ENCODE data around the gene GAPVD1. TPM values are rescaled to one million over a fixed set of nuclear protein-coding genes. Genes with fewer than 3 reads are reported as not detected.

GAPVD1 gene
- total and polyA plus RNA-seq, 2 of the 8 experiments (the other 6 are each of a cell fraction or from before 2014, with no cell fraction given): 5.5 to 40.5 TPM

GRCh38 chr9:125325826-125326225 lies 64.2 kb downstream of the GAPVD1 start:
- WGBS, 2 experiments (ENCODE audit: extremely low coverage in 1 of 2, insufficient coverage in 1 of 2, insufficient read length in 1 of 2, insufficient replicate concordance in 2 of 2, low coverage in 1 of 2, low lambda C conversion rate in 2 of 2, missing lambda C conversion rate in 1 of 2): 95% methylated on average over 2 of the region's 2 CpGs; no CpG with 5 or more reads in 1 of the 2 experiments
- H3K4me1 ChIP-seq (replicated peaks in 1 of 4; ENCODE audit: control insufficient read depth in 3 of 4, insufficient read depth in 4 of 4, low read length in 3 of 4): no peaks in the 10 kb centered on the region
- no peak overlapping the region for H2BK15ac ChIP-seq (ENCODE audit: low read length)
- no peaks in the 10 kb centered on the region for H3K27me3 ChIP-seq (replicated peaks in 1 of 4; ENCODE audit: control insufficient read depth in 3 of 4, extremely low read depth in 1 of 4, insufficient read depth in 3 of 4, low read length in 3 of 4)
- no peak overlapping the region for H3K27ac ChIP-seq (ENCODE audit: low read depth, low read length)
- no peaks in the 10 kb centered on the region for H3K79me2 ChIP-seq (ENCODE audit: control insufficient read depth in 1 of 2, insufficient read depth in 2 of 2, low read length in 2 of 2)
- no peak overlapping the region for H4K8ac ChIP-seq (ENCODE audit: extremely low read depth, insufficient read depth, low read length)
- H3K4me2 ChIP-seq (ENCODE audit: insufficient read depth in 1 of 2, low read depth in 2 of 2, low read length in 2 of 2): no peak overlapping the region
- H3K23me2 ChIP-seq (ENCODE audit: low read depth, low read length): no peaks in the 10 kb centered on the region; the same call in 1 of the 2 replicates
- H4K91ac ChIP-seq (replicated peaks; ENCODE audit: insufficient read length, low read length): no peak overlapping the region
- ChIA-PET POLR2A (ENCODE audit: partially characterized antibody) (no interaction called here), CTCF (ENCODE audit: partially characterized antibody) (interaction anchor here (1.0 to 1.5 kb wide), 4 partner anchors 10 to 128 kb away, joined by 3 to 6 read pairs (median 4); no protein-coding TSS in a partner anchor)
- no peak overlapping the region for H2BK120ac ChIP-seq (replicated peaks; ENCODE audit: low read depth, low read length)
- no peak for FAIRE-seq
- no peak overlapping the region for H2AFZ ChIP-seq (ENCODE audit: low read length)
- no peaks in the 10 kb centered on the region for H3K79me1 ChIP-seq (ENCODE audit: low read depth, low read length)
- no peak overlapping the region for H2AK5ac ChIP-seq (ENCODE audit: low read depth, low read length)
- no peak overlapping the region for H3K9ac ChIP-seq (replicated peaks in 1 of 4; ENCODE audit: extremely low read depth in 1 of 4, low read depth in 3 of 4, low read length in 3 of 4)
- no peak overlapping the region for H3K56ac ChIP-seq (replicated peaks; ENCODE audit: insufficient read length, low read depth, low read length)
- H4K5ac ChIP-seq (ENCODE audit: insufficient read length, low read depth, low read length): no peak overlapping the region
- H3K4me3 ChIP-seq (ENCODE audit: extremely low read depth in 1 of 4, insufficient read depth in 2 of 4, low read depth in 3 of 4, low read length in 4 of 4): no peak overlapping the region
- H3K9me3 ChIP-seq (ENCODE audit: insufficient read depth in 2 of 2, low read depth in 1 of 2, low read length in 1 of 2): no peaks in the 10 kb centered on the region; a peak in 1 of 4 replicates
- no peak overlapping the region for H3K14ac ChIP-seq (ENCODE audit: insufficient read length)
- H2BK5ac ChIP-seq (ENCODE audit: low read depth, low read length): no peak overlapping the region
- H3K36me3 ChIP-seq (ENCODE audit: control insufficient read depth in 2 of 4, insufficient read depth in 4 of 4, low read length in 3 of 4): peaks cover 0 to 37% (median 9%) of the 10 kb centered on the region in 4 experiments
- H4K20me1 ChIP-seq (replicated peaks in 1 of 2; ENCODE audit: control insufficient read depth in 1 of 2, insufficient read depth in 2 of 2, low read length in 2 of 2): no peaks in the 10 kb centered on the region
- no peak overlapping the region for H3K18ac ChIP-seq (ENCODE audit: extremely low read depth, low read length)
- DNase-seq (ENCODE audit: low read depth in 1 of 2, low spot score in 2 of 2): no peak
- H3K4ac ChIP-seq (replicated peaks; ENCODE audit: insufficient read length, low read depth, low read length): no peak overlapping the region
- no peak overlapping the region for H2BK20ac ChIP-seq (ENCODE audit: low read length)
- no peak overlapping the region for H3K23ac ChIP-seq (ENCODE audit: insufficient read length)
- no peak overlapping the region for H2BK12ac ChIP-seq (ENCODE audit: low read depth, low read length)
- TF ChIP-seq SP1 (IDR thresholded peaks at IDR 0.05; ENCODE audit: low read depth, low read length) (no peak), RXRA (IDR thresholded peaks at IDR 0.05; ENCODE audit: insufficient read depth, low read depth, low read length) (no peak), MAFK (IDR thresholded peaks at IDR 0.05; ENCODE audit: low read depth, low read length) (no peak)
